GM04504 (cell line): ENCODE data around the gene PLA2G2C.
"Not testable (repeated sequence)": the region's sequence is repeated elsewhere in the genome, so short reads cannot be mapped to it uniquely, and the experiment has no call there.

Source experiments
- DNase-seq: peaks from one replicate; pipeline ENCODE4 v3.0.0-alpha.2; 2012; ENCODE audit warnings: low read depth

The PLA2G2C gene

DNA sequence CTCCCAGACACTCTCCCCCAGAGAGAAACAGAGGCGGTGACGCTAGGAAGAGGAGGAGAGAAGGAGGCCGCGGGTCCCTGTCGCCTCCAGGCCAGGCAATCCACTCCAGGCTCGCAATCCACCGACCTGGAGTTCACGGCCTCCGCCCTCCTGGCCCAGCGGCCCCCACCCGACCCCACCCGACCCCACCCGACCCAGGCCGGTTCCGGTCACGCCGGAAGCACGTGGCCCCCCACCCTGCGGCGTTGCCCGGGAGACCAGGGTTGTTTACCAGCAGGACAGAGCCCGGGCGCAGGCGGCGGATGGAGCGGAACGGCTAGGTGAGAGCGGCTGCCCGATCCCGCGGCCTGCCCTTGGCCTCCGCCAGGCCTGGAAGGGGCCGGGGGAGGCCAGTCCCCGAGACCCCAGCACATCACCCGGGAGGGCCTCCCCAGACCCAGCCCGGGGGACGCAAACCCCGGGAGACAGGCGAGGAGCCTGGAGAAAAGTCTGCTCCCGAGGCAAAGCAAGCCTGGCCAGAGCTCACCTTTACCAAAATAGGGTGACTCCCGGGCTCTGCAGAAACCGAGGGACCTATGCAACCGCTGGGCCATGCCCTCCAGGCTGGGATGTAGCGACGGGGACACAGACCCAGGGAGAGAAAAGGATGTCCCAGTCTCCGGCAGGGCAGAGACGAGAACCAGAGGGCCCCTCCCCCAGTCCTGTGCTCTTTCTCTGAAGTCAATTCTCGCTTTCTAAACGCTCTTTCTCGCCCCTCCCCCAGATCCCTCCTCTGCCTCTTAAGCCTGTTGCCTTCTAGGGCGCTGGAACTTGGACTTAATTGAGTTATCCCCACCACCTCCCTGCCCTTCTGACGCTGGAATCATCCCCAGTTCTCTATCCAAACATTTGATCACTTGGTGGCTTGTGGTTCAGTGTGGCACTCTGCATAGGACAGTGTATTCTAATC is at the start of gene PLA2G2C, which contains the start of gene UBXN10:
PLA2G2C (minus strand) TSS at position 685 of the 949 bp plus-strand sequence. CDS start 9,155 bp downstream, outside the sequence.
UBXN10 (plus strand) TSS at position 263 of the 949 bp plus-strand sequence. CDS start 4,466 bp downstream, outside the sequence.
- DNase-seq: no peak

GRCh38 chr1:20234788-20235535 is 48.6 kb upstream of the PLA2G2C start:
- no peak for DNase-seq

DNA sequence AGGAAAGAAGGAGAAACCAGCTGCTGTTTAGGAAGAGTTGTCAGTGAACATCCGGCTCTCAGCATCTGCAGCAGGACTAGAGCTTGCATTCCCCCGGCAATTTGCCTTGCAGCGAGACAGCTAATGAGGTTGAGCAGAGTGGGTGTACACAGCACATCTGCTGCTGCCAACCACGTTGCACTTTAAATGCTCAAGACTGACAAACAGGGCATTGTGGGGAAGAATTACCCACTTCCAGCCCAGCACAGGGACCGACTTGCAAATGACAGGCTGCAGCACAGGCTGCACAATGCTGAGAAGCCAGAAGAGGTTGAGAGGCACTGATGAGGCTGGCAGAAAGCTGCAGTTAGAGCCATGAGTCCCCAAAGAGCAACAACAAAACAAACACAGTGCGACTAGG is 47.5 kb upstream of the PLA2G2C start:
- no peak for DNase-seq

DNA sequence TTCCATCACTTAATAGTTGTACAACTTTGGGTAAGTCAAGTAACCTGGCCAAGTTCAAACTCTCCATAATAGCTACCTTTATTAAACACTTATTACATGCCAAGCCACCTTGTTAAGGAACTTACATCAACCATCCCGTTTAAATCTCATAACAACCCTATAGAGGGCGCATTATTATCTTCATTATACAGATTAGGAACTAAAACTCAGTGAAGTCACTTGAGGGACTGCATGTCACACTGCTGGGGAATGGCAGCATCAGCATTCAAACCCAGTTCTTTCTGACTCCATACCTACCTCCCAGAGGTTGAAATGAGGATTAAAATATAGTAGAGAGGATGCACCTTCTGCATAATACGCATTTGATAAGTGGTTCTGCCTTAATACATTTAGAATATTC is 47.1 kb upstream of the PLA2G2C start:
- no peak for DNase-seq

- DNase-seq: not testable (repeated sequence)
Measured at GRCh38 chr1:20232564-20232963, 46.2 kb upstream of the PLA2G2C start.

- no peak for DNase-seq
Measured at GRCh38 chr1:20229171-20229570, 42.9 kb upstream of the PLA2G2C start.

GRCh38 chr1:20228314-20228825 is 42.1 kb upstream of the PLA2G2C start:
- DNase-seq: no peak

- no peak for DNase-seq
Measured at GRCh38 chr1:20227704-20228103, 41.4 kb upstream of the PLA2G2C start.

DNA sequence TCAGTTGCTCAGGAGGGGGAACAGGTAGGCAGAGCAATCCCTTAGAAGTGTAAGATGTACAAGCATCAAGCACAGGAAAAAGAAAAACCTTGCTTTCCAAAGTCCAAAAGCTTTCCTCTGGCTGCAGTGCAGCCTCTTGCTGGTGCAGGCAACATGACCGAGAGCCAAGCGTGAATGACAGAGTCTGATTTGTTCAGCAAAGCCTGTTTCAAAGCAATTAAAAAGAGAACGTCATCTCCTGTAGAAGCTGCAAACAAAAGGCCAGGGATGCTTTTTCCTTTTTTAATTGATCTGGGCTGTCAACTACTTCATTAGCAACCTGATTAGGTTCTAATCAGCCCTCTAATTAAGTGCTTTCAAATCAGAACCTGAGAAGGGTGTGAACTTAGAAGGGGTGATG is 38.2 kb upstream of the PLA2G2C start:
- no peak for DNase-seq

DNA sequence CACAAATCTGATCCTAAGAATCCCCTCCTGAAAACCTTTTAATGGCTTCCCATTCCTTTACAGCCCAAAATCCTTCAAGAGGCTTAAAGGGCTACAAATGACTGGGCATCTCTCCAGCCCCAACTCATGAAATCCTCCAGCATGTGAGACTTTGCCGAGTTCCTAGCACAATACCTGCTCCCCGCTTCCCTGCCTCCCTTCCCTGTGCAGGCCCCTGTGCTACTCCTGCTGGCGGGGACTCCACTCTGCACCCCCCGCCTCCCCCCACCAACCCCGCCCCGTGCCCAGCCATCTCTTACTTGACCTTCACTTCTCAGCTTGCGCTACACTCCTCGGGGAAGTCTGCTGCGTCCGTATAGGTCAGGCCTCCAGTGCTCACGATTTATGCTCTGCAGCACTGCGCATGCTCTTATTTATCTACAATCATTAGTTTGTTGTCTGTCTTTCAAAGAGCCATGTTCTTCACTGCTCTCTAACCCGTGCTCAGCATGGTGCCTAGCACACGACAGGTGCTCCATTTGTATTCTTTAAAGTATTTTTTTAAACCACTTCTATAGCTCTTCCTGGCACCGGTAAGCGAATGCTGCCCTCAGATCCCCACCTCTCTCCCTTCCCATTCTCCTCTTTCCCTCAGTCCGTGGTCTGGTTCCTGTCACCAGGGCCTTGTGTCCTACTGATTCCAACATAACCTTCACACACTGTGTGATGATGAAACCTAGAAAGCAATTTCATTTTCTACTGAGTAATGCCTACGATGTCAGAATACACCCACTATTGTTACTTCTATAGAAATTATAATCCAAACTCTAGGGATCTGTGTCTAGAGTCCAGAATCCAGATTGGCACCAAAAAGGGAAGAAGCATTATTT is 37.5 kb upstream of the PLA2G2C start:
- DNase-seq: no peak

DNA sequence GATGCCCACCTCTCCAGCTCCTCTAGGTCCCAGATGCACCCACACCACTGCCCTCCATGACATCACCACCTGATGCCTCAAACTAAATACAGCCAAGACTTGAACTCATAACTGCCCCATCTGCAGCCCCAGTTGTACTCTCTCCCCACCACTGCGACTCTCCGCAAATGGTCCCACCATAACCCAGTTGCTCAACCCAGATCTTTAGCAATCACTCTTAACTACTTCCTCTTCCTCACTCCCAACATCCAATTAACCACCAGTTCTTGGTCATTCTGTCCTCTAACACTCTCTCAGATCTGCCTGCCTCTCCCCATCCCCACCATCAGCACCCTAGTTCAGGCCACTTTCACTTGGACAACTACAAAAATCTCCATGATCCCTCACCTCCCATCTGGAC is 36.8 kb upstream of the PLA2G2C start:
- DNase-seq: no peak

GRCh38 chr1:20220036-20220435 is 33.7 kb upstream of the PLA2G2C start:
- DNase-seq: no peak

- DNase-seq: not testable (repeated sequence)
Measured at GRCh38 chr1:20219053-20219452, 32.7 kb upstream of the PLA2G2C start.

DNA sequence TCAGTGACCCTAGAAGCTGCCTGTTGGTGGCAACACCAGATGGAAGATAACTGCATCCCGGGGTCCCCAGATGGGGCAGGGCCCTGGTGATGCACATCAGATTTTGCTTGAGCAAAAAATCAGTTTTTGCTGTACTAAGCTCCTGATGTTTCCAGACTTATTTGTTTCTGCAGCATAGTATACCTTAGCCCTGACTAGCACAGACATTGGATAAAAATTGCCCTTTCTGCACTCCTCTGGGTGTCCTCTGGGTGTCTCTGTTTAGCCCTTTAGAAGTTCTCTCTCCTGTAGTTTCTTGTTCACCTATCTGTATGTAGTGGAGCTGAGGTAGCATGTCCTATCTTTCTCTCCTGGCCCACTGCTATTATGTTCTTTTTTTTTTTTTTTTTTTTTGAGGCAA is 30.3 kb upstream of the PLA2G2C start:
- DNase-seq: no peak

- no peak for DNase-seq
Measured at GRCh38 chr1:20215716-20216115, 29.4 kb upstream of the PLA2G2C start.

DNA sequence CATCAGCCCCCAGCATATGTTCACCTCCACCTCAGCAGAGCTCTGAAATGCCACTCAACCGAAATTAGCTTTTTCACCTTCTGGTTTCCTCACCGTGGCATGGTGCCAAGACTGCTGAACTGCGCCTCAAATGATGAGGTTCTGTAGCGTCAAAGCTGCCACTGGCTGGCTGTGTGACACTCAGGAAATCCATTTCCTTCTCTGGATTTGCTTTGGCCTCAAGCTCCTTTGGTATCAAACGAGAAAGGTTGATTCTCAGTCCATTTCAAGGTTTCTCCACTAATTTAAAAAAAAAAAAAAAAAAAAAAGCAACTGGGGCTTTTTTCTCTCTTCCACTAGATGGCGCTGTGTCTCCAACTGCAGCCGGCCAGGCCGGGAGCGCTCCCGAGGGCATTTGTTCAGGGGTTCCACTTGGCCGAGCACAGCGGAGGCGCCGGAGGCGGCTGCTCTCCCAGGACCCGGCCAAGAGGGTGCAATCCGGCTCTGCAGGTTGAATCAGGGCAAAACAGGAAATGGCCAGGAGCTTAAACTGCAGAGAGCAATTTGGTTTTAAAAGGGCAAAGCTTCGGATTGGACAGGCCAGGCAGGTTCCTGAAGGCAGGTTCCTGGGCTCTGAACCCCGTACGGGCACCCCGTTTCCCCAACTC is 26.5 kb upstream of the PLA2G2C start:
- DNase-seq: peak; percentile 20

DNA sequence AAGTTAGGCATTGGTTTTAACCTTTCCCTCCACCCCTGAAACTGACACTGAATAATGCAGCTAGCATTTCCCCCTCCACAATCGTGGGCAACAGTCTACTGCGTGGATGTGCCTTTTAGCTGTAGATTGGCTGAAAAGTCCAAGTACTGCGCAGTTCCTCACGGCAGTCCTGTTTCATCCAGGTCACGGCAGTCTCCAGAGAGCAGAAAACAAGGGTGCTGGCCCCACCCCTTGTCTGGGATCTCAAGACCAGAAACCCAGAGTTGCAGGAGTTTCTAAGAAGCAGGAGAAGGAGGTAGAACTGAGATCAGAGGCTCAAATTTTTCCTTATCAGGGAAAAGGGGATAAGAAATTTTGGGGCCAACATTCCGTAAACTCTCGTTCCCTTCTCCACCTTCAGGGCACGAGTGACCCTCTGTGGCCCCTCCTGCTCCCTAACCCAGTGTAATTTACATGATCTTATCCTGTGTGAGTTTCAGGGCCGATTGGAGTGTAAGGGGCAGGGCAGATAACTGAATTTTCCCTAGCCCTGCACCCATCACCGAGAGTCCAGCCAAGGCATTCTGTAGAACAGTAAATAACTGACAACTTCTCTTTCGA is 25.9 kb upstream of the PLA2G2C start:
- DNase-seq: no peak

GRCh38 chr1:20211511-20211931 is 25.2 kb upstream of the PLA2G2C start:
- DNase-seq: peak; percentile 18

- no peak for DNase-seq
Measured at GRCh38 chr1:20210736-20211460, 24.6 kb upstream of the PLA2G2C start.

- no peak for DNase-seq
Measured at GRCh38 chr1:20209471-20209870, 23.2 kb upstream of the PLA2G2C start.
